IMR-90 (cell line): ENCODE data around the gene MEIS1. TPM values are rescaled to one million over a fixed set of nuclear protein-coding genes. Genes with fewer than 3 reads are reported as not detected.

Experiments
- ATAC-seq: fragments of 200-7000 bp; cut with Tn5 transposase; 2 replicates; pipeline ENCODE4 v1.9.1; 2020; ENCODE audit warnings: low read depth, mild to moderate bottlenecking, moderate library complexity
- BruUV-seq: library from RNA; stranded (reverse); fragments of 400-500 nt; replicated peaks from 2 replicates; lab custom pipeline; 2021; lab: Mats Ljungman, UMichigan
- CTCF ChIA-PET: fragments of 300-600 bp; formaldehyde crosslinking; extraction: SDS; loops from one replicate; lab custom pipeline; 2021; ENCODE audit warnings: antibody characterized with exemption; lab: Yijun Ruan, JAX
- POLR2A ChIA-PET: fragments of 300-600 bp; sonication (Branson Sonifier 250); formaldehyde crosslinking; loops from one replicate; lab custom pipeline; 2022; ENCODE audit warnings: antibody characterized with exemption; ENCODE audit not compliant: unreplicated experiment; lab: Charles Lee
- DNase-seq: peaks from one replicate; pipeline ENCODE4 v3.0.0; 2013
- H2AFZ ChIP-seq: replicated peaks from 2 replicates; pipeline ENCODE3; 2013; ENCODE audit warnings: low read length, mild to moderate bottlenecking; ENCODE audit not compliant: poor library complexity
- H2AK5ac ChIP-seq: 2 replicates; pipeline ENCODE4 v1.6.1; 2013; ENCODE audit warnings: low read depth, low read length, inconsistent platforms
- H2AK9ac ChIP-seq: replicated peaks from 2 replicates; pipeline ENCODE3; 2013; ENCODE audit warnings: mild to moderate bottlenecking, low read depth, low read length, moderate library complexity; ENCODE audit not compliant: poor library complexity
- H2BK120ac ChIP-seq: 2 replicates; pipeline ENCODE4 v1.6.1; 2013; ENCODE audit warnings: low read depth, low read length, inconsistent platforms
- H2BK15ac ChIP-seq: 3 replicates; pipeline ENCODE4 v1.6.1; 2013; ENCODE audit warnings: low read depth, low read length, inconsistent platforms
- H2BK20ac ChIP-seq: 2 replicates; pipeline ENCODE4 v1.6.1; 2013; ENCODE audit warnings: low read depth, mild to moderate bottlenecking, inconsistent platforms, low read length, moderate library complexity
- H2BK5ac ChIP-seq: 2 replicates; pipeline ENCODE4 v1.6.1; 2013; ENCODE audit warnings: mild to moderate bottlenecking, low read depth, low read length, inconsistent platforms; ENCODE audit not compliant: poor library complexity, severe bottlenecking
- H3K14ac ChIP-seq: replicated peaks from 2 replicates; pipeline ENCODE4 v1.6.1; 2013; ENCODE audit warnings: low read depth, low read length, inconsistent platforms
- H3K18ac ChIP-seq: 2 replicates; pipeline ENCODE4 v1.6.1; 2013; ENCODE audit warnings: low read depth, low read length, control low read depth
- H3K23ac ChIP-seq: 2 replicates; pipeline ENCODE4 v1.6.1; 2013; ENCODE audit warnings: low read depth, low read length, inconsistent platforms
- H3K27ac ChIP-seq: 2 replicates; pipeline ENCODE4 v1.5.1; 2013; ENCODE audit warnings: mild to moderate bottlenecking, control low read depth, low read length; ENCODE audit not compliant: insufficient read depth
- H3K27me3 ChIP-seq: 2 replicates; pipeline ENCODE4 v1.6.1; 2013; ENCODE audit warnings: low read length; ENCODE audit not compliant: control insufficient read depth, insufficient read depth
- H3K36me3 ChIP-seq: 2 replicates; pipeline ENCODE4 v1.6.1; 2013; ENCODE audit warnings: low read length, mixed read lengths; ENCODE audit not compliant: control insufficient read depth, insufficient read depth
- H3K4ac ChIP-seq: 2 replicates; pipeline ENCODE4 v1.6.1; 2013; ENCODE audit warnings: low read depth, low read length, inconsistent platforms
- H3K4me1 ChIP-seq: 2 replicates; pipeline ENCODE4 v1.6.1; 2013; ENCODE audit warnings: low read length, mixed read lengths; ENCODE audit not compliant: control insufficient read depth, insufficient read depth
- H3K4me2 ChIP-seq: 2 replicates; pipeline ENCODE4 v1.6.1; 2013; ENCODE audit warnings: low read depth, mild to moderate bottlenecking, control low read depth, low read length, moderate library complexity
- H3K4me3 ChIP-seq: 2 replicates; pipeline ENCODE4 v1.5.1; 2013; ENCODE audit warnings: low read depth, mild to moderate bottlenecking, control low read depth, low read length, moderate library complexity; ENCODE audit not compliant: insufficient read depth
- H3K56ac ChIP-seq: 2 replicates; pipeline ENCODE4 v1.6.1; 2013; ENCODE audit warnings: low read length, inconsistent platforms; ENCODE audit not compliant: insufficient read depth; ENCODE audit errors: extremely low read depth
- H3K79me1 ChIP-seq, 2 experiments: 2 replicates each; pipeline ENCODE4 v1.6.1; 2013; ENCODE audit warnings: low read length in 2 of 2, inconsistent platforms in 1 of 2, low read depth in 1 of 2
- H3K9ac ChIP-seq: 2 replicates; pipeline ENCODE4 v1.6.1; 2013; ENCODE audit warnings: low read depth, low read length, control low read depth
- H3K9me1 ChIP-seq: 2 replicates; pipeline ENCODE4 v1.6.1; 2013; ENCODE audit warnings: low read length, inconsistent platforms; ENCODE audit not compliant: insufficient read depth
- H3K9me3 ChIP-seq: 2 replicates; pipeline ENCODE4 v1.6.1; 2013; ENCODE audit warnings: low read length; ENCODE audit not compliant: control insufficient read depth, insufficient read depth
- H4K20me1 ChIP-seq: 2 replicates; pipeline ENCODE4 v1.6.1; 2013; ENCODE audit warnings: low read length, inconsistent platforms; ENCODE audit not compliant: insufficient read depth
- H4K5ac ChIP-seq: 2 replicates; pipeline ENCODE4 v1.6.1; 2013; ENCODE audit warnings: mild to moderate bottlenecking, low read depth, low read length, control low read depth
- H4K8ac ChIP-seq, 2 experiments: 2 replicates each; pipeline ENCODE4 v1.6.1; 2013; ENCODE audit warnings: low read depth in 2 of 2, low read length in 2 of 2, control low read depth in 1 of 2, inconsistent platforms in 1 of 2
- H4K91ac ChIP-seq: 2 replicates; pipeline ENCODE4 v1.6.1; 2013; ENCODE audit warnings: low read depth, low read length, inconsistent platforms; ENCODE audit not compliant: insufficient read depth
- CEBPB ChIP-seq: IDR thresholded peaks from 2 replicates; pipeline ENCODE4 v1.6.1; 2012; ENCODE audit warnings: low read depth, low read length, improper control_type of control experiment
- MAFK ChIP-seq: IDR thresholded peaks from 2 replicates; pipeline ENCODE4 v1.6.1; 2012; ENCODE audit warnings: low read depth, low read length, improper control_type of control experiment
- RAD21 ChIP-seq: IDR thresholded peaks from 2 replicates; pipeline ENCODE4 v1.6.1; 2012; ENCODE audit warnings: low read length, improper control_type of control experiment
- RCOR1 ChIP-seq: IDR thresholded peaks from 2 replicates; pipeline ENCODE4 v1.6.1; 2012; ENCODE audit warnings: mild to moderate bottlenecking, low read length, improper control_type of control experiment; ENCODE audit not compliant: insufficient replicate concordance
- WGBS, 2 experiments: methylation state at CpG; one replicate each; pipeline versions ENCODE4 v1.1.5 to v1.1.7; 2013; ENCODE audit warnings: missing lambda C conversion rate in 2 of 2; ENCODE audit not compliant: insufficient read length in 1 of 2; ENCODE audit errors: extremely low coverage in 2 of 2; 5-methylcytosine and 5-hydroxymethylcytosine counted together
- dilution Hi-C: fragments of 300-500 bp; cut with HindIII; formaldehyde crosslinking; loops from one replicate; pipeline ENCODE4 v1.14.3; 2018; ENCODE audit warnings: low sequenced_read_pairs; ENCODE audit not compliant: unreplicated experiment
- in situ Hi-C: fragments of 300-500 bp; cut with MboI; formaldehyde crosslinking; loops from 3 replicates; pipeline ENCODE4 v1.14.3; 2019; ENCODE audit warnings: low sequenced_read_pairs, inconsistent platforms, mixed read lengths
- intact Hi-C: fragments of 100-400 bp; cut with micrococcal nuclease; formaldehyde crosslinking; loops from 2 replicates; pipeline ENCODE4 v1.10.0; 2022
- polyA plus RNA-seq, 3 experiments: library from polyadenylated mRNA; depleted of rRNA; stranded (reverse); fragments of >200 nt; gene quantifications; 2 replicates each; pipeline ENCODE4 v1.2.3, GENCODE V29; 2012; ENCODE audit warnings: low replicate concordance in 1 of 3
- total RNA-seq: library from RNA; depleted of rRNA; stranded (reverse); fragments of >200 nt; gene quantifications from 2 replicates; pipeline ENCODE4 v1.2.3, GENCODE V29; 2012
- TF ChIP-seq, protein P1 (sequence below): conservative IDR thresholded peaks from 2 replicates; pipeline ENCODE4 v1.5.1; 2012; ENCODE audit warnings: mild to moderate bottlenecking, low read depth, low read length, improper control_type of control experiment

The MEIS1 gene
- total and polyA plus RNA-seq, 2 of the 4 experiments (the other 2 are of a cell fraction) = 54.4 to 157 TPM

DNA sequence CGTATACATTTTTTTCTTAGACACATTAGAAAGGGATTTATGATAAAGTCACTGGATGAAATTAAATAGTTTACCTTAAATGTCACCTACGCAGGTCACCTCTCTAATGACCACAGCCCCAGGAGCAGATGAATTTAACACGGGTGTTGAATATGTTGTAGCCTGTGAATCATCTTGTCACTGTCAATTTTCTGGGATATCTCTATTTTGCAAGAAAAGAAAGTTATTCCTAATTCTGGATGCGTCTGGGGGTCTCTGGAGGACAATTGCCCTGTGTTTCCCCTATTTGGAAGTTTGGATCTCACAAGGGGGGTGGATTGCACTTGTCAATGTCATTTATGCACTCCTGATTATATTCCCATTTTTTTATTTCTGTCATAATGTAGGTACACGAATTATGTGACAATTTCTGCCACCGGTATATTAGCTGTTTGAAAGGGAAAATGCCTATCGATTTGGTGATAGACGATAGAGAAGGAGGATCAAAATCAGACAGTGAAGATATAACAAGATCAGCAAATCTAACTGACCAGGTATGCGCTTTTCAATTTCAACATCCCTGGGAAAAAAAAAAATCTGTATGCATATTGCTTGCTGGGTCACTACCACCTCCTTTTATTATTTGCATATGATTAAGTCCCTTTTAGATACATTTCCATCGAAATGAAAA lies 7.7 kb downstream of the MEIS1 start:
- Histone ChIP-seq H3K4ac (peak overlapping the region; percentile 96), H2BK5ac (peak overlapping the region; percentile 98), H2BK15ac (peak overlapping the region; percentile 38; the same call in 1 of the 3 replicates), H4K5ac (peak overlapping the region; percentile 75; the same call in 1 of the 2 replicates), H2BK120ac (peak overlapping the region; percentile 88), H3K9me3 (no peaks in the 10 kb centered on the region), H3K27me3 (no peaks in the 10 kb centered on the region), H4K20me1 (peaks cover 6% of the 10 kb centered on the region; the same call in 1 of the 2 replicates), H2BK20ac (0 out of 2 replicates have a peak overlapping the region, but pooled peaks have one; percentile 7), H3K9me1 (no peaks in the 10 kb centered on the region), H3K27ac (peak overlapping the region; percentile 84), H4K8ac (peak overlapping the region; percentile 53 to 93; a peak in 3 of 4 replicates), H4K91ac (peak overlapping the region; percentile 91), H3K4me1 (peaks cover 2% of the 10 kb centered on the region; the same call in 1 of the 2 replicates), H3K23ac (peak overlapping the region; percentile 93), H2AK9ac (no peak overlapping the region), H3K14ac (peak overlapping the region; percentile 79), H3K79me1 (no peaks in the 10 kb centered on the region), H3K4me3 (peak overlapping the region; percentile 57), H3K9ac (peak overlapping the region; percentile 100), H3K4me2 (peak overlapping the region; percentile 100), H3K36me3 (peaks cover 81% of the 10 kb centered on the region), H2AFZ (no peak overlapping the region), H3K56ac (peak overlapping the region; percentile 95), H3K18ac (peak overlapping the region; percentile 85), H2AK5ac (no peak overlapping the region)
- ATAC-seq (no peak), DNase-seq (no peak)
- no CpG with 5 or more reads among the region's 10 CpGs for WGBS, 2 experiments
- BruUV-seq = no TSS peak
- POLR2A ChIA-PET = interaction anchor here (4.3 kb wide), 1 partner anchor 9 kb away, joined by 21 read pairs; no protein-coding TSS in a partner anchor
- intact Hi-C loops = no loop called here
- dilution Hi-C loops = loop anchor here (25.0 kb wide), 1 partner anchor 770 kb away; no protein-coding TSS in a partner anchor
- CTCF ChIA-PET = interaction anchor here (0.6 to 0.9 kb wide), 3 partner anchors 127 to 769 kb away, joined by 3 to 4 read pairs (median 3); no protein-coding TSS in a partner anchor
- in situ Hi-C loops = loop anchor here (25.0 kb wide), 1 partner anchor 1595 kb away; no protein-coding TSS in a partner anchor
- TF ChIP-seq CEBPB (no peak), MAFK (peak; percentile 11; the same call in 1 of the 2 replicates), RCOR1 (no peak), RAD21 (no peak)
- TF ChIP-seq, protein P1, sequence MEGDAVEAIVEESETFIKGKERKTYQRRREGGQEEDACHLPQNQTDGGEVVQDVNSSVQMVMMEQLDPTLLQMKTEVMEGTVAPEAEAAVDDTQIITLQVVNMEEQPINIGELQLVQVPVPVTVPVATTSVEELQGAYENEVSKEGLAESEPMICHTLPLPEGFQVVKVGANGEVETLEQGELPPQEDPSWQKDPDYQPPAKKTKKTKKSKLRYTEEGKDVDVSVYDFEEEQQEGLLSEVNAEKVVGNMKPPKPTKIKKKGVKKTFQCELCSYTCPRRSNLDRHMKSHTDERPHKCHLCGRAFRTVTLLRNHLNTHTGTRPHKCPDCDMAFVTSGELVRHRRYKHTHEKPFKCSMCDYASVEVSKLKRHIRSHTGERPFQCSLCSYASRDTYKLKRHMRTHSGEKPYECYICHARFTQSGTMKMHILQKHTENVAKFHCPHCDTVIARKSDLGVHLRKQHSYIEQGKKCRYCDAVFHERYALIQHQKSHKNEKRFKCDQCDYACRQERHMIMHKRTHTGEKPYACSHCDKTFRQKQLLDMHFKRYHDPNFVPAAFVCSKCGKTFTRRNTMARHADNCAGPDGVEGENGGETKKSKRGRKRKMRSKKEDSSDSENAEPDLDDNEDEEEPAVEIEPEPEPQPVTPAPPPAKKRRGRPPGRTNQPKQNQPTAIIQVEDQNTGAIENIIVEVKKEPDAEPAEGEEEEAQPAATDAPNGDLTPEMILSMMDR = no peak
